Keratinocyte (primary cell): Measurements from ENCODE around the gene DIS3L2. TPM values are rescaled to one million over a fixed set of nuclear protein-coding genes. Genes with fewer than 3 reads are reported as not detected.

Source experiments
- DNase-seq: peaks from one replicate; pipeline ENCODE4 v3.0.0-alpha.2; 2011; ENCODE audit warnings: low read depth, missing footprints, low spot score
- FAIRE-seq: peaks from 2 replicates; lab custom pipeline; 2011; peaks lifted over from hg19 to GRCh38; lab: Jason Lieb, UNC
- H2AFZ ChIP-seq: 2 replicates; pipeline ENCODE4 v1.6.0; 2012; ENCODE audit warnings: low read length, control low read depth, inconsistent platforms; ENCODE audit not compliant: control insufficient read depth
- H3K27ac ChIP-seq: 2 replicates; pipeline ENCODE4 v1.5.1; 2011; ENCODE audit warnings: low read length; ENCODE audit not compliant: control insufficient read depth, insufficient read depth
- H3K27me3 ChIP-seq: 3 replicates; pipeline ENCODE4 v1.6.0; 2011; ENCODE audit warnings: low read length; ENCODE audit not compliant: control insufficient read depth, insufficient read depth; ENCODE audit errors: extremely low read depth
- H3K36me3 ChIP-seq, 2 experiments: 2 replicates in 1 of 2; 3 replicates in 1 of 2; pipeline ENCODE4 v1.5.1; 2011; ENCODE audit warnings: low read length in 2 of 2, mild to moderate bottlenecking in 1 of 2; ENCODE audit not compliant: control insufficient read depth in 2 of 2, insufficient read depth in 2 of 2; ENCODE audit errors: extremely low read depth in 1 of 2
- H3K4me1 ChIP-seq: 3 replicates; pipeline ENCODE4 v1.5.1; 2011; ENCODE audit warnings: low read length; ENCODE audit not compliant: control insufficient read depth, insufficient read depth; ENCODE audit errors: extremely low read depth
- H3K4me2 ChIP-seq: 3 replicates; pipeline ENCODE4 v1.6.0; 2011; ENCODE audit warnings: low read depth, low read length; ENCODE audit not compliant: control insufficient read depth, insufficient read depth; ENCODE audit errors: extremely low read depth
- H3K4me3 ChIP-seq, 3 experiments: fragments of 200-600 bp in 1 of 3; sonication (generic) in 1 of 3; 2 replicates in 2 of 3; 3 replicates in 1 of 3; pipeline ENCODE4 v1.5.1; 2011 to 2016; ENCODE audit warnings: low read length in 3 of 3, mild to moderate bottlenecking in 3 of 3, control low read depth in 2 of 3, inconsistent platforms in 1 of 3, low read depth in 1 of 3, mixed read lengths in 1 of 3, mixed run types in 1 of 3, moderate library complexity in 1 of 3; ENCODE audit not compliant: control insufficient read depth in 2 of 3, insufficient read depth in 2 of 3; ENCODE audit errors: extremely low read depth in 1 of 3
- H3K79me2 ChIP-seq: 2 replicates; pipeline ENCODE4 v1.6.0; 2012; ENCODE audit warnings: low read length; ENCODE audit not compliant: control insufficient read depth, insufficient read depth
- H3K9ac ChIP-seq: 3 replicates; pipeline ENCODE4 v1.6.0; 2011; ENCODE audit warnings: low read length; ENCODE audit not compliant: control insufficient read depth, insufficient read depth; ENCODE audit errors: extremely low read depth
- H3K9me1 ChIP-seq: 3 replicates; pipeline ENCODE4 v1.6.0; 2011; ENCODE audit warnings: low read length; ENCODE audit not compliant: control insufficient read depth, insufficient read depth; ENCODE audit errors: extremely low read depth
- H3K9me3 ChIP-seq: 2 replicates; pipeline ENCODE4 v1.5.1; 2012; ENCODE audit warnings: low read depth, low read length; ENCODE audit not compliant: control insufficient read depth
- H4K20me1 ChIP-seq: 3 replicates; pipeline ENCODE4 v1.6.0; 2011; ENCODE audit warnings: low read length; ENCODE audit not compliant: control insufficient read depth, insufficient read depth; ENCODE audit errors: extremely low read depth
- CTCF ChIP-seq, 3 experiments: IDR thresholded peaks in 1 of 3; conservative IDR thresholded peaks in 1 of 3; optimal IDR thresholded peaks in 1 of 3; 2 replicates in 2 of 3; 3 replicates in 1 of 3; pipeline versions ENCODE3 to v1.5.1; 2011; ENCODE audit warnings: low read length in 3 of 3, mild to moderate bottlenecking in 3 of 3, moderate library complexity in 2 of 3, control low read depth in 1 of 3, inconsistent platforms in 1 of 3; ENCODE audit not compliant: insufficient read depth in 2 of 3; ENCODE audit errors: extremely low read depth in 1 of 3
- EZH2 ChIP-seq: IDR thresholded peaks from one replicate; pipeline ENCODE4 v1.6.1; 2012; ENCODE audit warnings: inconsistent platforms, mild to moderate bottlenecking, low read length, moderate library complexity
- dilution Hi-C: fragments of 300-500 bp; cut with MboI; formaldehyde crosslinking; loops from one replicate; pipeline ENCODE4 v1.7.0; 2020; ENCODE audit warnings: low sequenced_read_pairs; ENCODE audit not compliant: extremely low pct_ligation_motif_present
- polyA plus RNA-seq, 5 experiments: library from polyadenylated mRNA; depleted of rRNA in 3 of 5; stranded (reverse) in 3 of 5; stranded (forward) in 1 of 5; unstranded in 1 of 5; fragments of >200 nt; gene quantifications; 1 replicate in 1 of 5; 2 replicates in 3 of 5; 3 replicates in 1 of 5; pipeline versions ENCODE4 v1.2.1 to v1.2.3, GENCODE V29; 2011 to 2012; ENCODE audit warnings: missing spikeins in 2 of 5, low read depth in 1 of 5, low replicate concordance in 1 of 5

The DIS3L2 gene
- polyA plus RNA-seq, 1 donor (not counting 4 experiments of a cell fraction or from before 2014, with no cell fraction given): 8.6 TPM

- Histone ChIP-seq H3K4me3 (no peak overlapping the region), H3K79me2 (no peaks in the 10 kb centered on the region), H3K9me3 (no peaks in the 10 kb centered on the region), H4K20me1 (no peaks in the 10 kb centered on the region), H3K4me1 (peaks cover 15% of the 10 kb centered on the region), H3K9ac (no peak overlapping the region), H3K4me2 (no peak overlapping the region), H3K36me3 (peaks cover 2 to 6% of the 10 kb centered on the region in 2 experiments), H3K27ac (no peak overlapping the region), H2AFZ (no peak overlapping the region), H3K9me1 (no peaks in the 10 kb centered on the region), H3K27me3 (no peaks in the 10 kb centered on the region)
- dilution Hi-C loops: no loop called here
- DNase-seq (no peak), FAIRE-seq (no peak)
- no peak for TF ChIP-seq EZH2
- no peak for TF ChIP-seq CTCF (optimal IDR thresholded peaks at IDR 0.05 in 1 of 3, IDR thresholded peaks at IDR 0.05 in 1 of 3, conservative IDR thresholded peaks at IDR 0.05 in 1 of 3; ENCODE audit: extremely low read depth in 1 of 3, insufficient read depth in 2 of 3, low read length in 3 of 3)
Observed at GRCh38 chr2:232234922-232235615, 273.6 kb downstream of the DIS3L2 start.

- H3K4me3 ChIP-seq: no peak overlapping the region
- H3K9me1 ChIP-seq: peaks cover 1% of the 10 kb centered on the region
- dilution Hi-C loops: no loop called here
- no peaks in the 10 kb centered on the region for H3K27me3 ChIP-seq
- peaks cover 2% of the 10 kb centered on the region for H4K20me1 ChIP-seq
- no peak for FAIRE-seq
- no peak for TF ChIP-seq EZH2
- no peak for TF ChIP-seq CTCF (optimal IDR thresholded peaks at IDR 0.05 in 1 of 3, IDR thresholded peaks at IDR 0.05 in 1 of 3, conservative IDR thresholded peaks at IDR 0.05 in 1 of 3; ENCODE audit: extremely low read depth in 1 of 3, insufficient read depth in 2 of 3, low read length in 3 of 3)
- no peaks in the 10 kb centered on the region for H3K9me3 ChIP-seq
- H3K27ac ChIP-seq: no peak overlapping the region
- peak overlapping the region; percentile 30 for H3K4me2 ChIP-seq
- peaks cover 2 to 6% of the 10 kb centered on the region in 2 experiments for H3K36me3 ChIP-seq
- H3K4me1 ChIP-seq: peaks cover 21% of the 10 kb centered on the region
- no peaks in the 10 kb centered on the region for H3K79me2 ChIP-seq
- H2AFZ ChIP-seq: no peak overlapping the region
- H3K9ac ChIP-seq: no peak overlapping the region
- no peak for DNase-seq
Observed at GRCh38 chr2:232235716-232236115, 274.2 kb downstream of the DIS3L2 start.
